ENCODE results near the gene CTPS1.

GRCh38 chr1:40986956-40987355 lies 7.5 kb downstream of the CTPS1 start:
- TF ChIP-seq CTCF (IDR thresholded peaks at IDR 0.05) (no peak), EP300 (IDR thresholded peaks at IDR 0.05) (no peak), POLR2A (IDR thresholded peaks at IDR 0.05) (no peak), POLR2AphosphoS5 (IDR thresholded peaks at IDR 0.05) (no peak)
